Stimulated activated naive CD4-positive, alpha-beta T cell treated with Interleukin-2 at 50 U/mL for 16 hours (primary cell): ENCODE measurements around the gene URB1.
"Not testable (repeated sequence)": the region's sequence is repeated elsewhere in the genome, so short reads cannot be mapped to it uniquely, and the experiment has no call there.

Source experiments
- DNase-seq: peaks from one replicate; lab custom pipeline; 2025; lab: John Stamatoyannopoulos, UW

URB1 gene

DNA sequence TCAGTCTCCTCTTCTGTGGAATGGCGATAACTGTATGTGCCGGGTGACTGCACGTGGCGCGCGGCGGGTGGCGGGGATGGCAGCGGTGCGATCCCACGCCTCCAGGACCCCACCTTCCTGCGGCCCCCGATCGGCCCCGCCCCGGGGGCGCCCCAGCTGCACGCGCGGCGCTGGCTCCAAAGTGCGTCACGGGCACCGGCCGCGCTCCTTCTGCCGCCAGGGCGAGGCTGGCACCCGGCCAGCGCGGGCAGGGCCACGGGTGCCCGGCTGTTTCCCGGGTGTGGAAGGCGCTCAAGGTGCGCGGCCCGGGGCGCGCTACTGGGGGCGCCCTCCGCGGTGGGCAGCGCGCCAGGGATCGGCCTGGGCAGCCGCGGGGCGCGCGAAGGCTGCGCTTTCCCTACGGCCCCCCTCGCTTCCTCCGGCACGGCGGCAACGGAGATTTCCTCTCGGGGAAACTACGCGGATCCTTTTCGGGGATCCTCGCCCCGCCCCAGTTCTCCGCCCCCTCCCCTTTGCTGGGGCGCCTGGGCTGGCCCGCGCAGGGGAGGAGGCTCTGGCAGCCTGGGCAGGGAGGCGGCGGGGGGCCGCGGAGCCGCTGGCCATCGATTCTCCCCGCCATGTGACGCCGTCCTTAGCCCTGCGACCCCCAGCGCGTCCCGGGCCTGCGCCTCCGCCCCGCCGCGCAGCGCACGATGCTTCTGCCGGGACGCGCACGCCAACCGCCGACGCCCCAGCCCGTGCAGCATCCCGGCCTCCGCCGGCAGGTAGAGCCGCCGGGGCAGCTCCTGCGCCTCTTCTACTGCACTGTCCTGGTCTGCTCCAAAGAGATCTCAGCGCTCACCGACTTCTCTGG, 19.6 kb upstream of the URB1 start, which contains the start of gene EVA1C:
Gene EVA1C (plus strand): TSS at position 545 of the 853 bp plus-strand sequence. CDS start 148 bp downstream, at position 693.
- peak; percentile 73 for DNase-seq

DNA sequence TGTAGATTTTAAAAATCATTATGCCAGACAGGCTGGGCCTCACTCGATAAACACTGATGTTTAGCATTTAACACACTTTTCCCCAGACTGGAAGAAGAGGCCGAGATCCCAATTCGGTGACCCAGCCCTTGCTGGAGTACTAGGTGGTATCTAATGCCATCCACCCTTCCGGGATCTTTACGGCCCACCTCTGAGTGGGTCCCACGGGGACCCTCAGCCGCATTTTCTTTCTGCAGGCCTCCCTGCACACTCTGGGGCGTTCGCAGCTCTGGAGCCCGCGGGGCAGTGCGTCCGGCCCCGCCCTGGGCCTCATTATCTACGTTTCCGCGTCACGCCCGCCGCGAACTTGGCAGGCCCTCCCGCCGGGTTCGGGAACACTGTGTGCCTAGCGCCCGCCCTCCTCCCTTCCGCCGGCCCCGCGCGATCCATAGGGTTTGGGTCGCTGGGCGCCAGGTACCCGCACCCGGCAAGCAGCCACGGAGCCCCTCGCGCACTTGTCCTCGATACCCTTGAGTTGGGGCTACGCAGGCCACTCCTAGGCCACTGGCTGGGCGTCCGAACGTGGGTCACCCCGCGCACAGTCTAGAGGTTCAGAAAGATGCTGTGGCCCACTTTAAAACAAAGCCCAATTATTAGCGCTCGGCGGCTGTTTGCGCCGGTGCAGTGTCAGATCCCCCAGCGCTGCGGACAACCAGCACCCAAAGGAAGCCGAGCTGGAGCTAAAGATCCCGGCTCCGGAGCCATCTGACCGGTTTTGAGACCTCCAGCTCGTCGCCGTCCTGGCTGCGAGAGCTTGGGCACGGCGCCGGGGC, 18.7 kb upstream of the URB1 start:
- peak; percentile 61 for DNase-seq

DNA sequence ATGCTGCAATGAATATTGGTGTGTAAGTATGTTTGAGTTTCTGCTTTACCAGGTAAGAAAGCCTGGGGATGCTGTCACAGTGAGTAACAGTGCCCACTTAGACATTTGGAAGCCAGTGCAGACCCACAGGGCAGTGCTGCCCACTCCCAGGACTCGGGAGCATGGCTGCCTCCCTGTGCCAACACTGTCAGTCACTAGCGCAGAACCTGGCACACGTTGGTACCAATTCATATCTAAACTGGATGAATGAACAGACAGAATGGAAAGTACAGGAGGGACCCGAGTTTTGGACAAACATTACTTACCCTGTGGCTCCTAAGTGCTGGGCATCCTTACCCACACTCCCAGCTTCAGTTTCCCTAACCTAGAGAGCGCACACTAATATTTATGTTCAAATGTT, 18.1 kb upstream of the URB1 start:
- no peak for DNase-seq

DNA sequence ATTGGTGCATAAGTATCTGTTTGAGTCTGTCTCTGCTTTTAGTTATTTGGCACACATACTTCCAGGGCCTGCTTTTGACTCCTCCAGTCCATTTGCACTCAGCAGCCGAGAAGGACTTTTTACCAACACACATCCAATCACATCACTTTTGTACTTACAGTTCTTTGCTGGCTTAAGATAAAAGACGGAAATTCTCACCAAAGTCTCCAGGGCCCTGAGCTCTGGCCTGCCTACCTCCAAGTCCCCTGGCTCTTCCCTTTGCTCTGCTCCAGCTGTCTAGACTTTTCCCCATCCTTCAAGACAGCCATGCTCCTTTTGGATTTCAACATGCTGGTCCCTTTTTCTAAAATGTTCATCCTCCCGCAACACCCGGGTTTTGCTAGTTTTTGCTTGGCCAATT, 17.5 kb upstream of the URB1 start:
- DNase-seq: no peak

DNA sequence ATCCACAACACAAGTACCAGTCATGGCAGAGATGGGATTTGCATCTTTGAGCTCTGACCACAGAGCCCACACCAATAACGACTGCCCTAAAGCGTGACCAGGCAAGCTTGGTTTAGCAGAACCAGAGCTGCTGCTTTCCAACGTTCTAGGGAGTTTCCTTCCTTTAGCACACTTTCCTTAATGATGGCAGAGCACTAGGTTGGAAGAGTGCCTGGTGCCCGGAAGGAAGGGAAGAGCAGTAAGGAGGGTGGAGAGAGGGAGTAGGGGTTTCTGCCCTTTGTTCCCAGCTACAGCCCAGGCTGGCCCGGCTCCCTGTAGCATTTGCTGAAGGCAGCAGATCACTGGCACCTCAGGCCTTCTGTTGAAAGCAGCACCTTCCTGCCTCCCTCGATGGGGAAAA, 13.6 kb upstream of the URB1 start:
- DNase-seq: no peak

DNA sequence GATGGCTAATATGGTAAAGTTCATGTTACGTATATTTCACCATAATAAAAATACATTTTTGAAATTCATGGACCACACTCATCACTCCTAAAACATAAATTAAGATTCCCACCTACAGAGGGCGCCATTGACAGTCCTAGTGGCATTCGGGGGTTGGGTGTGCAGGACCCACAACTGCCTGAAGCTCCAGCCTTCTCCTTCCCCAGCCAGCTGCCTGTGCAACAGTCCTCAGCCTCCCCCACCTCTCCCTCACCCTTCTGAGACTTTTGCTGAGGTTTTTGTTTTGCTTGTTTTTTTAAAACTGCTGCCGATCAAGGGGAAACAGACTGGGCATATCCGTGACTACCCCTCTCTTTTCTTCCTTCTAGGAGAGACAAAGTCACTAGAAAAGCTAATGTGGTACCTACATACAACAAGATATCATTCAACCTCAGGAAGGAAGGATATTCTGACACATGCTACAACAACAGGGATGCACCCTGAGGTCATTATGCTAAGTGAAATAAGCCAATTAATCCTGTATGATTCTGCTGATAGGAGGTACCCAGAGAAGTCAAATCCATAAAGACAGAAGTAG, 10.5 kb upstream of the URB1 start:
- DNase-seq: peak; percentile 35

DNA sequence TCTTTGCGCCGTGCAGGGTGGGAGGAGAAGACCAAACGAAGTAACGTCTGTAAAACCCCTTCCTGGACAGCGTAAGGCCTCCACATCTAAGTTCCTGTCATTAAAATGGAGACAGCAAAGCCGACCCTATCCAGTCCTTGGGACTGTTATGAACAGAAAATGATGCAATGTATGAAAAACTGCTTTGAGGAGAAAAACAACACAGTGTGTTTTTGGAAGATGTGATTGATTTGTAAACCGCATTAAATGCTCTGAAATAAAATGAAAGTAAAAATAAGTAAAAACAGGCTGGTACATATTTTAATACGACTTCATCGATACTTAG, 827 bp upstream of the URB1 start:
- no peak for DNase-seq

DNA sequence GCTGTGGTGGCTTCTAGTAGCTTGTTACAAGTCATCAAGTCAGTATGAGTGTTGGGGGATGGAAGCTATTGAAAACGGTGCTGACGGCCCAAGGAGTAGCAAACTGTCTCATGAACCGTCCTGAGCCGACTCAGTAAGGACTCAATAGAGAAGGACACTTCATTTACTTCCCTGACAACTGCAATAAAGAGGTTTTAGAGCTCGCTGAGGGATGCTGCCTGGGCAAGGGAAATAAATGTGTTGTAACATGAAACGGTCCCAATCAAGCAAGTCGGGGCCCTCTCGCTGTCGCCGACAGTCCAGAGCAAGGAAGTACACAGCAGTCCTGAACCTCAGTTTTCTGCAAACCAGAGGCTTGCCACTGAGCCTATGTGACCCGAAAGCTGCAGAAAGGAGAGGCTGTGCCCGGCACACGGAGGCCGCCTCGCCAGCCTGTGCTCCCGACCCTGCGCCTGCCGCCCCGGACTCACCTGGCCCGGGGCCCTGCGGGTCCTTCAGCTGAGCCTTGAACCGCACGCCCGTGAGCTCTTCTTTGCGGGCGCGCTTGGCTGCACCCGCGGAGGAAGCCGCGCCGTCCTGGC, 423 bp downstream of the URB1 start:
- DNase-seq: no peak

DNA sequence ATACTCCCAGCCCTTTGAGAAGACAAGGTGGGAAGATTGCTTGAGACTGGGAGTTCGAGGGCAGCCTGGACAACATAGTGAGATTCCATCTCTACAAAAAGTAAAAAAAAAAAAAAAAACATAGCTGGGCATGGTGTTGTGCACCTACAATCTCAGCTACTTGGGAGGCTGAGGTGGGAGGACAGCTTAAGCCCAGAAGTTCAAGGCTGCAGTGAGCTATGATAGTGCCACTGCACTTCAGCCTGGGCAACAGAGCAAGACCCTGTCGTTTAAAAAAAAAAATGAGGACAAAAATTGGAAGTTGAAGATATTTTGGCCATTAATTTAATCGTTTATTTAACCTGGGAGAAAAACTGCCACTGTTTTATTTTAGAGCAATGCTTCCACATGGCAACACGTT, 1.1 kb downstream of the URB1 start:
- no peak for DNase-seq

DNA sequence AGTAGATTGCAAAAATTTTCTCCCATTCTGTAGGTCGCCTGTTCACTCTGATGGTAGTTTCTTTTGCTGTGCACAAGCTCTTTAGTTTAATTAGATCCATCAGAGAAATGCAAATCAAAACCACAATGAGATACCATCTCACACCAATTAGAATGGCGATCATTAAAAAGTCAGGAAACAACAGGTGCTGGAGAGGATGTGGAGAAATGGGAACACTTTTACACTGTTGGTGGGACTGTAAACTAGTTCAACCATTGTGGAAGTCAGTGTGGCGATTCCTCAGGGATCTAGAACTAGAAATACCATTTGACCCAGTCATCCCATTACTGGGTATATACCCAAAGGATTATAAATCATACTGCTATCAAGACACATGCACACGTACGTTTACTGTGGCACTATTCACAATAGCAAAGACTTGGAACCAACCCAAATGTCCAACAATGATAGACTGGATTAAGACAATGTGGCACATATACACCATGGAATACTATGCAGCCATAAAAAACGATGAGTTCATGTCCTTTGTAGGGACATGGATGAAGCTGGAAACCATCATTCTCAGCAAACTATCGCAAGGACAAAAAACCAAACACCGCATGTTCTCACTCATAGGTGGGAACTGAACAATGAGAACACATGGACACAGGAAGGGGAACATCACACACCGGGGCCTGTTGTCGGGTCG, 2.1 kb downstream of the URB1 start:
- not testable (repeated sequence) for DNase-seq

DNA sequence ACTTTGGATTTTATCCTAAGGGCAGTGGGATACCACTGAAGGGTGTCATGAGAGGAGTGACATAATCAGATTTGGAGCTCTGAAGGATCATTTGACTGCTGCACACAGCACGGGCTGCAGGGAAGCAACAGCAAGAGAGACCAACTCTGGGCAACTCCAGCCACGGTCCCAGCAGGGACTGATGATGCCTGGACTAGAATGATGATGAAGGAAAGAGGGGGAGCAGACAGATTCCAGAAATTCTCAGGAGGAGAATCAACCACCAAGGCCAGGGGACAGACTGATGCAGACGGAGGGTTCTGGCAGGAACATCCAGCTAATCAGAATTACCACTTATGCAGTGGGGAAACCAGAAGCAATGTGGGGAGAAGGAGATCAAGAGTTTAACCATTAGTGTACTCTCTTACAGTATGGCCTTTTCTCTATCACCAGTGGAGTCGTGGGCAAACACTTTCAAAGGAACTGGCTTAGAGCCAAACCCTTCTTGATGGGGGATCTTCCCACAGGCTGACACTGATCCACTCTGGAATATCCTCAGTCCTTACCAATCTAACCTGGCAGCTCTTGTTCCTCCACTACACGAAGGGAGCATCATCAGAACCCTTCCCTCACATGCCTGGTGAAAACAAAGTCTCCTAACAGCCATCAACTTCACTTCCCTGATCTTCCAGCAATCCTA, 3.3 kb downstream of the URB1 start:
- no peak for DNase-seq

DNA sequence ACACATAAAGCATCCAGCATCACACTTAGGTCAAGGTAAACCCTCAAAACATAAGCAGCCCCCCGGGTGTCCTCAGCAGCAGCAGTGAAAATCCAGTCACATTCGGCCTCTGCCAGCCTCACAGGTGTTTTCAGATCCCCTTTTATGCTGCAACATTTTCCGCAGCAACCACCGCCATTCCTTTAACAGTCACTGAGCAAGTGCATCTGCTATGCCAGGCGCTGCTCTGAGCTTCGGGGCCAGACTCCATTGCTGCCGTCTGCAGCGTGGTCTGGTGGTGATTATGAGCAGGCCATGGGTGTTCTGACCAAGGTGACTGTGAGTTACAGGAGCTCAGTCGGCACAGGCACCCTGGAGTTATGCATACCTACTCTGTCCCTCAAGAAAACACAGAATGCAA, 4.5 kb downstream of the URB1 start:
- DNase-seq: no peak

DNA sequence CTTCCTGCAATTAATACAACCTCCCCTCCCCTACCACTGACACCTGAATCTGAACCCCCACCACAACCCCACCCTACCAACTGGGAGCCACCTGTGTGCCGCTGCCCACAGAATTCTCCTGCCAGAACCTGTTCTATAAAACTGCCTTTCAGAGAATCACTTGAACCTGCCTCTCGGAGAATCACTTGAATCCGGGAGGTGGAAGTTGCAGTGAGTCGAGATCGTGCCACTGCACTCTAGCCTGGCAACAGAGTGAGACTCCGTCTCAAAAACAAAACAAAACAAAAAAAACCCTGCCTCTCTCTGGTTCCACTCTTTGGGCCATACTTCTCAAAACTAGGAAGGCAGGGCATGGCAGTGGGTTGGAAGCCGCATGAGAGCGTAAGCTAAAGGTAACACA, 5.7 kb downstream of the URB1 start:
- DNase-seq: no peak

DNA sequence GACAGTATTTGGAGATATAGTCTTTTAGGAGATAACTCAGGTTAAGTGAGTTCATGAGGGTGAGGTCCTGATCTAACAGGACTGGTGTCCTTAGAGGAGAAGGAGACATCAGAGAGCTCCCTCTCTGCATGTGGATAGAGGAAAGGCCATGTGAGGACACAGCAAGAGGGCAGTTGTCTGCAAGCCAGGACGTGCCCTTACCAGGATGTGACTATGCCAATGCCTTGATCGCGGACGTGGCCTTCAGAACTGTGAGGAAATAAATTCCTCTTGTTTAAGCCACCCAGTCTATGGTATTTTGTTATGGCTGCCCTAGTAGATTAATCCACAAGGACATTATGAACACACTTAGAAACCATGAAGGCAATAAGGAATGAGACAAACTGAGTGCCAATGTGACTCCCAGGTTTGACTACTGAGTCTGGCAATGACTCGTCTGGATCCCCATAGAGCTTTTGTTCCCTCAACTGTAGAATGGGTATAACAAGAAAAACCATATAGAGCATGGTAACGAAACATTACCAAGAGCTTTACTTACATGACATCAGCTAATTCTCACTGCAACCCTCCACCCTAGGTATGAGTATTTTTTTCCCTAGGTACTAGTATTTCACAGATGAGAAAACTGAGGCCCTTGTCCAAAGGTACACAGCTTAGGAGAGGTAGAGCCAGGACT, 6.5 kb downstream of the URB1 start:
- no peak for DNase-seq

DNA sequence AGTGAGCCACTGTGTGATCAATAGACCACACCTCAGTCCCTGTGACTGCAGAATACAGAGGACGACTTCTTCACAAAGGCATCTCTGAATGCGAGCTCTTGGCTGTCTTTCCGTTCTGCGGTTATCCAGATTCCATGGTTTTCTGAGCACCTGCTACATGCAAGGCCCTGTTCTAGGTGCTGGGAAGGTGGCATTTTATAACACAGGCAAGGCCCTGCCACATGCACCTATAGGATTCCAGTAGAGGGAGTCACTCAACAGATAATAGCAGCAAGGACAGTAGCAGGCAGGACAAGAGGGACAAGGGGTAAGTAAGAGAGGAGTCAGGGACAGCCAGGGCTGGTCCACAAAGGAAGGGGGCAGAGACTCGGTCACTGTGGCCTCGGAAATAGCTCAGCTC, 9.0 kb downstream of the URB1 start:
- DNase-seq: no peak

DNA sequence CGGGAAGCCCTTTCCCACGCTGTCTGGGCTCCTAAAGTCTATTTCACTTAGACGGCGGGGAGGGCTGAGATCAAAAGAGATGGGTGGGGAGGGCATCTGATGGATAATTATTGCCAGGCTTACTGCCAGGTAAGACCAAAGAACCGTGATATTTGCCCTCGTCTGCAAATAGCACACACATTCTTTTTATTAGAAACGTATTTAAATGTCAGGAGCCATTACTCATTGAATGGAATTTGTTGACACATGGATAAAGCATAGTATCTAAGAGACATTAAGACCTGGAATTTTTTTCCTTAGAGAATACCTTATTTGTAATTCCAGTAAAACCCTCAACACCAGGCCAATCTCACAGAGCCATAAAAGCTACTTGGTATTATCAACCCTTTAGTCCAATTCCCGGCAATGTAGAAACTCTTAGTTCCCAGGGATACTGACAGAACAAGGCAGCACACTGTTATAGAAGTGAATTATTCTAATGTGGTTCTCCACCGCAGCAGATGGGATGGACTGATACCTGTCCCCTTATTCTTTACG, 10.6 kb downstream of the URB1 start:
- DNase-seq: no peak

DNA sequence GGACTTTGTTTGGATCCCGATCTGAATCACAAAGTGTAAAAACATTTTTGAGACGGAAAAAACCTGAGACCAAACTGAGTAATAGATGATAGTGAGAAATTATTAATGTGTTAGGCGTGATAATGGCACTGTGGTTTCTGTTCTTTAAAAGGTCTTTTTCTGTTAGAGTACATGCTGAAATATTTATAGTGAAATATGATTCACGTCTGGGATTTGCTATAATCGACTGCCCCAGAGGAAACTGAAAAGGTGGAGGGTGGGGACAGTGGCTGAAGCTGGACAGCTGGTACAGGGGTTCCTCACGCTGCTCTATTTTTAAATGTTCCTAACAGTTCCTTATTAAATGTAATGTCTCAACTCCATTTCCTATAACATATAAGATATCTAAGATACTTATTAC, 11.2 kb downstream of the URB1 start:
- no peak for DNase-seq

DNA sequence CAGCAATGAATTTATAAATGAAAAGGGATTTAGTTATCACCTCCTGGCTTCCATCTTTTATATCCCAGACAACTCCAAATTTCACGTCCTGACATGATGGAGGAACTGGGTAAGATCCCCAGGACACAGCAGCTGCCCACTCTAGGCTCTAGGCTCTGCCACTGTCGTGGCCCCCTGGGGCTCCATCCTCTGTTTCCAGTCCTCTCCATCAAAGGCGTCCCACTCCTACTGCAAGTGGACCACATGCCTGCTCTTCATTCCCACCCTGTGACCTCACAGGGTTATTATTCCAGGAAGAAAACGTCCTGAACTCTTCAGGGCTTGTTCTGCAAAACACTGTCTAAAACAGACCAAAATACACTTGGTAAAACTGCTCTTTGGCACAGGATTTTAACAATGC, 11.9 kb downstream of the URB1 start:
- no peak for DNase-seq

DNA sequence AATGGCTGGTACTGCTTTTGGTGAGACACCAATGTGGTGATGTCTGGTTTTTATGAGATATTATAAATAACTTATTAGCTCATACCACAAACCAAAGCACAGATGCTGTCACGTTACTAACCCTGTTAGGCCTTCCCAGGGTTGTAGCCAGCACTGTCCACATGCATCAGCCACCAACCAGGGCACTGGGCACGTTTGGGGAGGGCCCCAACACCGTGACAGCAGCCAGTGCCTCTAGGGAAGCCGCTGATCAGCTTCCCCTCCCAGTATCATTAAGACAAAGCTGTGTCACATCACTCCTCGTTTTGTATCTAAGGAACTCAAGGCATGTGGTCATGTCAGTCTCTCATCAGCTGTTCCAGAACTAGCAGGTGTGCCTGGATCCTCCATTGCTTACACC, 13.9 kb downstream of the URB1 start:
- no peak for DNase-seq

DNA sequence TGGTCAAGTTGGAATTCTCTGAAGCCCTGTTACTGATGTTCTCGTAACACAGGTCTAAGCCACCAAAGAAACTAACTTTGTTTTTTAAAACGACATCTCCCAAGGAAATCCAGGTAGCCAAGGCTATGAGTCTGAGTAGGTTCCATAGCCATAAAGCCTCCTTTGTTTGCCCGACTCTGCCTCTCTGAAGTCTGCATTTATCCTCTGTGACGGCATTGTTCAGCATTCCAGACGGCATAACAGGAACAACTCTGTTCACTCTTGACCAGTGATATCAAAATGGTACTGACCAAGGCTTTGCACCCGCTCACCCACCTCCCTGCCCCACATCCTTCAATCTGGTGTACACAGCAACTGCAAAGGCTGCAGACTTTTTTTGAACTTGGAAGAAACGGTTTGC, 14.8 kb downstream of the URB1 start:
- DNase-seq: no peak

DNA sequence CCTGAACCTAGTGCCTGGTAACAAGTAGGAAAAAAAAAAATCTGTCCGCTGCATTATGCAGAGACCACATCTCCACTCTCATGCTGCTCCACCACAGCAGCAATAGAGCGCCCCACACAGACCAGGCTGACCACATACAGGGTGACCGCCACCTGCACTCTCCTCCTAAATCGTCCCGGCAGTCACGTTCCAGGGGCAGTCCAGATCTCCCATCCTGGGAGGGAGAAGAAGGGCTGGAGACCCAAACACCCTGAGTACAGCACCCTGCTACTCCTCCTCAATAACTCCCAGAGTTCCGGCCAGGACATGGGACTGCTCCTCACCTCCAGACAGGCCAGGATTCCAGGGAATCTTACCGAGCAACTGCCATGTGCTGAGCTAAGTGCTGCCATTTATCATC, 15.3 kb downstream of the URB1 start:
- DNase-seq: no peak
